AG04449 (cell line): ENCODE data around the gene ESRP2.

ENCODE experiments used
- CTCF ChIA-PET: fragments of 350-600 bp; formaldehyde crosslinking; extraction: SDS; loops from one replicate; lab custom pipeline; 2021; ENCODE audit warnings: antibody characterized with exemption; lab: Yijun Ruan, JAX
- POLR2A ChIA-PET: fragments of 400-600, 350-600 bp; formaldehyde crosslinking; extraction: SDS; loops from one replicate; lab custom pipeline; 2020; ENCODE audit warnings: antibody characterized with exemption, inconsistent platforms; lab: Yijun Ruan, JAX
- DNase-seq: peaks from one replicate; pipeline ENCODE4 v3.0.0-alpha.2; 2010; ENCODE audit warnings: low read depth, low spot score
- H3K4me3 ChIP-seq: 2 replicates; pipeline ENCODE4 v1.5.1; 2011; ENCODE audit warnings: low read depth, mild to moderate bottlenecking, control low read depth, low read length
- TF ChIP-seq, protein P1 (sequence below): IDR thresholded peaks from one replicate; pipeline ENCODE4 v1.5.1; 2011; ENCODE audit warnings: mild to moderate bottlenecking, moderate library complexity, low read length, control low read depth, inconsistent platforms; ENCODE audit not compliant: insufficient read depth; ENCODE audit errors: missing control alignments

Gene ESRP2

DNA sequence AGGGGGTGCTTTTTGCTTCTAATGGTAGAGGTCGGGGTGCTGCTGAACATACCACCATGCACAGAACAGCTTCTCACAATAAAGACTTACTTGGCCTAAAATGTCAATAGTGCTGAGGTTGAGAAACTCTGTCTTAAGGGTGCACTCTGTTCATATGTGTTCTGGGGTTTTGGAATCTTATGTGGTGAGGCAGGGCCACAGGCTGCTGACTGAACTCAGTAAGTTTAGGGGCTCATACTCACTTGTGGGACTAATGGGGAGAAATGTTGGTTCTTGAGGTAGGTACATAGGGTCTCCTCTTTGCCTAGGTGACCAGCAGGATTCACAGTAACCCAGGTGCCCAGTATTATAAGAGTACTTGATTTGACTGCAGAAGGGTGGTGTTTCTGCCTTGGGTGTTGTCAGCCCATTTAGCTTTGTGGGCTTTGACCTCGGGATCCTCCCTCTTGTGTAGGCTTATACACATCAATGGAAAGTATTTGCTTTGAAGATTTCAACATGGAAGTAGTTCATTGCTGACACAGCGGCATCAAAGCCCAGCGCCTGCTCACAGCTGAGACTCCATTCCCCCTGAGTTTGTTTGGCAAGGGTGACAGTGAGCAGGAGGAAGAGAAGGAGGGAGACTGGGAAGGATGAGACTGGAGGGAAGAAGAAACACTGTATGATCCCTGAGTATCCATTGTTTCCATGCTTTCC, 45.6 kb upstream of the ESRP2 start:
- CTCF ChIA-PET = interaction anchor here (14.7 kb wide), 1 partner anchor 19 kb away, joined by 126 read pairs; the partner anchor contains the start of gene SLC7A6
- TF ChIP-seq, protein P1, sequence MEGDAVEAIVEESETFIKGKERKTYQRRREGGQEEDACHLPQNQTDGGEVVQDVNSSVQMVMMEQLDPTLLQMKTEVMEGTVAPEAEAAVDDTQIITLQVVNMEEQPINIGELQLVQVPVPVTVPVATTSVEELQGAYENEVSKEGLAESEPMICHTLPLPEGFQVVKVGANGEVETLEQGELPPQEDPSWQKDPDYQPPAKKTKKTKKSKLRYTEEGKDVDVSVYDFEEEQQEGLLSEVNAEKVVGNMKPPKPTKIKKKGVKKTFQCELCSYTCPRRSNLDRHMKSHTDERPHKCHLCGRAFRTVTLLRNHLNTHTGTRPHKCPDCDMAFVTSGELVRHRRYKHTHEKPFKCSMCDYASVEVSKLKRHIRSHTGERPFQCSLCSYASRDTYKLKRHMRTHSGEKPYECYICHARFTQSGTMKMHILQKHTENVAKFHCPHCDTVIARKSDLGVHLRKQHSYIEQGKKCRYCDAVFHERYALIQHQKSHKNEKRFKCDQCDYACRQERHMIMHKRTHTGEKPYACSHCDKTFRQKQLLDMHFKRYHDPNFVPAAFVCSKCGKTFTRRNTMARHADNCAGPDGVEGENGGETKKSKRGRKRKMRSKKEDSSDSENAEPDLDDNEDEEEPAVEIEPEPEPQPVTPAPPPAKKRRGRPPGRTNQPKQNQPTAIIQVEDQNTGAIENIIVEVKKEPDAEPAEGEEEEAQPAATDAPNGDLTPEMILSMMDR = no peak
- POLR2A ChIA-PET = no interaction called here
- no peak for DNase-seq
- H3K4me3 ChIP-seq = no peak overlapping the region

DNA sequence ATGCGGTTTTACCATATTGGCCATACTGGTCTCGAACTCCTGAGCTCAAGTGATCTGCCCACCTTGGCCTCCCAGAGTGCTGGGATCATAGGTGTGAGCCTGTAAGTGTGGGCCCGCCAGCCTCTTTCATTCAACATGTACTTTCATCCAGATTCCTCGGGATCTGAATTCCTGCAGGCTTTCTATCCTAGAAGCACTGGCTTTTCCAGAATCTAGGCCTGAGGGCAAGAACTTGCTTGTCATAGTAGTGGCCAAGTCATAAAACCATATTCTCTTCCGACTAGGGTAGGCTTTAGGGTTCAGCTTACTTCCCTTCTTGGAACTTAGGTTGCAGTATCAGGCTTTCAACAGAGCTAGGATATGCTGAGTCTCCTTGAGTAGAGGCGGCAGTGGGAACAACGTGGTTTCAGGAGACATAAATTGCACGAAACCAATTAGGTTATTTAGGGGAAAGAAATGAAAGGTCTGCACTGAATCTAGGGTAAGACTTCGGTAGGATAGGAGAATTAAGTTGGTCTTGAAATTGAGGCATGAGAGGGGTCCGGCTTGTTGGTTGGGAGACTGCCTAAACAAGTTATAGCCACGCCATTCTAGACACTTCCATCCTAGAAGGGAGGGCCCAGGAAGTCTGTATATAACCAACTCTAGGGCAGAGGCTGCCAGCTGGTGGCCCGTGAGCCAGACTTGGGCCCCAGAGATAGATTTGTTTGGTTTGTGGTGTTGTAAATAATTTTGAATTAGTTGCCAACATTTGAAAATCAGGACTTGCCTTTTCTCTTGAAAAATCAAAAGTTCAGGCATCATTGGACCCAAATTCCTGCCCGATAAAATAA, 44.0 kb upstream of the ESRP2 start:
- ChIA-PET CTCF (interaction anchor here (1.2 to 14.7 kb wide), 3 partner anchors 18 to 49 kb away, joined by 4 to 126 read pairs (median 5); partner anchors contain the start of gene SLC7A6), POLR2A (interaction anchor here (0.6 to 1.2 kb wide), 2 partner anchors 12 to 16 kb away, joined by 3 to 5 read pairs; partner anchors contain the start of gene SLC7A6)
- TF ChIP-seq, protein P1 = no peak
- no peak for DNase-seq
- no peak overlapping the region for H3K4me3 ChIP-seq

DNA sequence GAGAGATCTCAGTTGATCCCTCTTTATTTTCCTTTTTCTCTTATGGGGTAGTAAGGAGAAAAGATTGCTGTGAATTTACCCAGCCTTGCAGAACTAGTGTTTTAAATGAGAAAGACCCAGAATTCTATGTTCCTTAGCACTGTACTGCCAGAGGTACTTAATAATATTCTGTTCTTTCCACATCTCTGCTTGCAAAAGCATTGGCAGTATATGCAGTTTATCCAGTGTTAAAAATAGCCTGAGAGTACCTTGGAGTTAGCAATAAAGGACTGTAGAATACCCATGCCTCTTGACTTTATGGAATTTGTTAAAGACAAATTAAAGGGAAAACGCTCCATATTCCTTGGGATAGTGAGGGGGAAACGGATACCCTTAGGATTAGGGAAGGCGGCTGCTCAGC, 40.3 kb upstream of the ESRP2 start:
- POLR2A ChIA-PET = no interaction called here
- TF ChIP-seq, protein P1 = no peak
- CTCF ChIA-PET = interaction anchor here (0.7 to 14.7 kb wide), 4 partner anchors 12 to 52 kb away, joined by 3 to 126 read pairs (median 3); partner anchors contain the start of gene SLC7A6

DNA sequence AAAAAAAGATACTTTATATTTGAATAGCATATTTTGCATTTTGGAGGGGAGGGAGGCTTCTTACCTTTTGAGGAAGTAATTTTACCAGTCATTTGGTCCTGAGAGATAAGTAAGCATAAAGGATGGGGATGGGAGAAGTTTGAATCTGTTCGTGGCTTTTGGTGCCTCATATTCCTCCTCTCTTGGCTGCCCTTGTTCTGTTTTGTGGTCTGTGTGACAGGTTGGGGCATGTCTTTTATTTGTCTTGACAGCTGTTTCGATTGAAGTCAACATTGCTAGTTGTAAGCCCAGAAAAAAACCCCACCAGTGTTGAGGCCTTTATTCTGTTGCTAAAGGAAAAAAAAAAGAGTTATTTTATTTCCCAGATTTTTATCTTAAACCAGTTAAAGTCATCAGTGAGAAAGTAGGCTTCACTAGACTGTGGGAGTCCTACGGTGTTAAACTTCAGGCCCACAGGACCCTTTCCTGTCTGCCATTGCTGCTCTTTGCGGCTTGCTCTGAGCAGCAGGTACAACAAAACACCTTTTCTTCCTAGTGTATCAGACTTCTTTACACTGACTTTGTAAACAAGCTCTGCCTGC, 39.8 kb upstream of the ESRP2 start:
- TF ChIP-seq, protein P1 = no peak
- no peak for DNase-seq
- CTCF ChIA-PET = interaction anchor here (0.7 to 14.7 kb wide), 4 partner anchors 12 to 52 kb away, joined by 3 to 126 read pairs (median 3); partner anchors contain the start of gene SLC7A6
- H3K4me3 ChIP-seq = no peak overlapping the region
- POLR2A ChIA-PET = no interaction called here

More for the DNA sequence above, 40.3 kb upstream of the ESRP2 start:
- no peak overlapping the region for H3K4me3 ChIP-seq
- DNase-seq = no peak

DNA sequence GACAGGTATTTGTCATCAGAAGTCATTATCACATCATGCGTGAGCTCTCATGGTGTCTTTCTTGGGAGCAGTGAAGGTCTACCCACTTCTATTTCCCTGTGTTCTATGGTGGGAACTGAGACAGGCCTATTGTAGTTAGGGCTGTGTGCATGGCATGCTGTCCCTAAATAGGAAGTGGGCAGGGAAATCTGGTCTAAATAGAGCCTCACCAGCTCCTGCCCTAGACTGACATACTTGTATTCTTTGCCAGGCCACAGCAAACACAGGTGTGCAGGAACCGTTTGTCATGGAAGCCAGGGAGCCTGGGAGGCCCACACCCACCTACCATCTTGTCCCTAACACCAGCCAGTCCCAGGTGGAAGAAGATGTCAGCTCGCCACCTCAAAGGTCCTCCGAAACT, 38.5 kb upstream of the ESRP2 start:
- no peak for DNase-seq
- no peak overlapping the region for H3K4me3 ChIP-seq
- CTCF ChIA-PET = interaction anchor here (0.7 to 14.7 kb wide), 4 partner anchors 11 to 46 kb away, joined by 3 to 126 read pairs (median 4); partner anchors contain the start of gene SLC7A6
- POLR2A ChIA-PET = interaction anchor here (0.5 kb wide), 1 partner anchor 109 kb away, joined by 3 read pairs; no protein-coding TSS in a partner anchor
- TF ChIP-seq, protein P1 = no peak
